Neural cell (in vitro differentiated cells): ENCODE results near the gene NUP107. TPM values are rescaled to one million over a fixed set of nuclear protein-coding genes. Genes with fewer than 3 reads are reported as not detected.

Experiments used
- H2AFZ ChIP-seq: fragments of 200-600, 300-800 bp; sonication (generic), shearing (Covaris generic); 2 replicates; pipeline ENCODE4 v1.6.0; 2014; ENCODE audit warnings: low read depth, mild to moderate bottlenecking, antibody characterized with exemption, low read length, moderate library complexity
- H3F3A ChIP-seq: fragments of 200-600 bp; shearing (Covaris generic); 2 replicates; pipeline ENCODE4 v1.6.1; 2016; ENCODE audit warnings: mild to moderate bottlenecking, moderate library complexity, mixed read lengths, antibody characterized with exemption, low read length; ENCODE audit not compliant: insufficient read depth, poor library complexity, severe bottlenecking
- H3K27ac ChIP-seq: fragments of 200-600, 300-800 bp; sonication (generic), shearing (Covaris generic); 2 replicates; pipeline ENCODE4 v1.5.1; 2014; ENCODE audit warnings: mild to moderate bottlenecking, low read length, moderate library complexity
- H3K27me3 ChIP-seq: fragments of 300-800, 200-600 bp; sonication (generic), shearing (Covaris generic); 2 replicates; pipeline ENCODE4 v1.6.0; 2014; ENCODE audit warnings: mild to moderate bottlenecking, low read depth, low read length, moderate library complexity; ENCODE audit not compliant: insufficient read depth
- H3K36me3 ChIP-seq: fragments of 300-800, 200-600 bp; sonication (generic), shearing (Covaris generic); 2 replicates; pipeline ENCODE4 v1.5.1; 2014; ENCODE audit warnings: mild to moderate bottlenecking, antibody characterized with exemption, low read length, moderate library complexity; ENCODE audit not compliant: insufficient read depth
- H3K4me2 ChIP-seq: fragments of 300-800, 200-600 bp; sonication (generic), shearing (Covaris generic); 2 replicates; pipeline ENCODE4 v1.6.0; 2014; ENCODE audit warnings: mild to moderate bottlenecking, low read length
- H3K4me3 ChIP-seq: fragments of 300-800, 200-600 bp; sonication (generic), shearing (Covaris generic); 2 replicates; pipeline ENCODE4 v1.5.1; 2014; ENCODE audit warnings: mild to moderate bottlenecking, low read length, moderate library complexity
- H3K79me2 ChIP-seq: fragments of 200-600 bp; shearing (Covaris generic); replicated peaks from 2 replicates; pipeline ENCODE4 v1.6.0; 2014; ENCODE audit warnings: mild to moderate bottlenecking, low read length, moderate library complexity; ENCODE audit not compliant: insufficient read depth
- H3K9ac ChIP-seq: fragments of 300-800, 200-600 bp; sonication (generic), shearing (Covaris generic); 2 replicates; pipeline ENCODE4 v1.6.1; 2016; ENCODE audit warnings: mild to moderate bottlenecking, low read length, mixed read lengths
- H3K9me2 ChIP-seq: fragments of 200-600 bp; shearing (Covaris generic); 2 replicates; pipeline ENCODE4 v1.6.1; 2016; ENCODE audit warnings: mild to moderate bottlenecking, low read length, mixed read lengths; ENCODE audit not compliant: insufficient read depth
- H3K9me3 ChIP-seq: fragments of 200-600, 300-800 bp; sonication (generic), shearing (Covaris generic); 2 replicates; pipeline ENCODE4 v1.6.1; 2016; ENCODE audit warnings: mild to moderate bottlenecking, mixed run types, low read length, moderate library complexity, mixed read lengths
- H4K20me1 ChIP-seq: fragments of 200-600 bp; shearing (Covaris generic); 2 replicates; pipeline ENCODE4 v1.6.1; 2016; ENCODE audit warnings: mild to moderate bottlenecking, mixed run types; ENCODE audit not compliant: insufficient read depth
- EP300 ChIP-seq: fragments of 450-650 bp; conservative IDR thresholded peaks from 2 replicates; pipeline ENCODE4 v1.6.1; 2014; ENCODE audit warnings: antibody characterized with exemption, mild to moderate bottlenecking, moderate library complexity; ENCODE audit not compliant: poor library complexity, severe bottlenecking
- MXI1 ChIP-seq: fragments of 450-650 bp; conservative IDR thresholded peaks from 2 replicates; pipeline ENCODE4 v1.6.1; 2014; ENCODE audit warnings: antibody characterized with exemption, mild to moderate bottlenecking; ENCODE audit not compliant: poor library complexity, severe bottlenecking
- POLR2AphosphoS5 ChIP-seq: IDR thresholded peaks from 2 replicates; pipeline ENCODE4 v1.6.1; 2012
- SMC3 ChIP-seq: fragments of 450-650 bp; conservative IDR thresholded peaks from 2 replicates; pipeline ENCODE4 v1.6.1; 2014; ENCODE audit warnings: antibody characterized with exemption, mild to moderate bottlenecking, moderate library complexity; ENCODE audit not compliant: poor library complexity
- TAF1 ChIP-seq: IDR thresholded peaks from 2 replicates; pipeline ENCODE4 v1.6.1; 2012; ENCODE audit warnings: low read depth
- polyA plus RNA-seq: library from polyadenylated mRNA; depleted of rRNA; stranded (reverse); fragments of >200 nt; gene quantifications from 2 replicates; pipeline ENCODE4 v1.2.3, GENCODE V29; 2014
- TF ChIP-seq, protein P1 (sequence below): fragments of 450-650 bp; IDR thresholded peaks from 2 replicates; pipeline ENCODE4 v1.5.1; 2014; ENCODE audit warnings: antibody characterized with exemption, mild to moderate bottlenecking, moderate library complexity; ENCODE audit not compliant: poor library complexity, severe bottlenecking
- TF ChIP-seq, protein P2 (sequence below): IDR thresholded peaks from 2 replicates; pipeline ENCODE4 v1.6.1; 2012; ENCODE audit warnings: borderline replicate concordance

NUP107 gene
- polyA plus RNA-seq, 1 donor from 2014 or later: 64.1 TPM

DNA sequence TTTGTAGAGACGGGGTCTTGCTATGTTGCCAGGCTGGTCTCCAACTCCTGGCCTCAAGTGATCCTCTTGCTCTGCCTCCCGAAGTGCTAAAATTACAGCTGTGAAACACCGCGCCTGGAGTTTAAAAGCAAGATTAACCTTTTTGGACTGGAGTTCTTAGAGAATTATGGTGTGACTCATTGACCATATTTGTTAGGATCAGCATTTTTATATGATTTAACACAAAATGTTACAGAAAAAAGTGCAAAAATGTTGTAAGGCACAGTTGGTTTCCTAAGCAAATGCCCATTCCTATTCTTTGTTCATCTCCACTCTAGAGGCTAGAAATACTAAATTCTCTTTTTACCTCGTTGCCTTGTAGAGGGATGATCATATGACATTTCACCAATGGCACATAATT lies 86.8 kb downstream of the NUP107 start:
- no peaks in the 10 kb centered on the region for H3K9me2 ChIP-seq
- no peak overlapping the region for H2AFZ ChIP-seq
- no peak overlapping the region for H3K9ac ChIP-seq
- no peaks in the 10 kb centered on the region for H4K20me1 ChIP-seq
- H3K79me2 ChIP-seq: no peaks in the 10 kb centered on the region
- TF ChIP-seq, protein P1, sequence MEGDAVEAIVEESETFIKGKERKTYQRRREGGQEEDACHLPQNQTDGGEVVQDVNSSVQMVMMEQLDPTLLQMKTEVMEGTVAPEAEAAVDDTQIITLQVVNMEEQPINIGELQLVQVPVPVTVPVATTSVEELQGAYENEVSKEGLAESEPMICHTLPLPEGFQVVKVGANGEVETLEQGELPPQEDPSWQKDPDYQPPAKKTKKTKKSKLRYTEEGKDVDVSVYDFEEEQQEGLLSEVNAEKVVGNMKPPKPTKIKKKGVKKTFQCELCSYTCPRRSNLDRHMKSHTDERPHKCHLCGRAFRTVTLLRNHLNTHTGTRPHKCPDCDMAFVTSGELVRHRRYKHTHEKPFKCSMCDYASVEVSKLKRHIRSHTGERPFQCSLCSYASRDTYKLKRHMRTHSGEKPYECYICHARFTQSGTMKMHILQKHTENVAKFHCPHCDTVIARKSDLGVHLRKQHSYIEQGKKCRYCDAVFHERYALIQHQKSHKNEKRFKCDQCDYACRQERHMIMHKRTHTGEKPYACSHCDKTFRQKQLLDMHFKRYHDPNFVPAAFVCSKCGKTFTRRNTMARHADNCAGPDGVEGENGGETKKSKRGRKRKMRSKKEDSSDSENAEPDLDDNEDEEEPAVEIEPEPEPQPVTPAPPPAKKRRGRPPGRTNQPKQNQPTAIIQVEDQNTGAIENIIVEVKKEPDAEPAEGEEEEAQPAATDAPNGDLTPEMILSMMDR: no peak
- H3K27ac ChIP-seq: no peak overlapping the region
- no peak overlapping the region for H3K4me2 ChIP-seq
- H3F3A ChIP-seq: no peaks in the 10 kb centered on the region
- H3K4me3 ChIP-seq: no peak overlapping the region
- H3K9me3 ChIP-seq: no peaks in the 10 kb centered on the region
- no peaks in the 10 kb centered on the region for H3K27me3 ChIP-seq
- H3K36me3 ChIP-seq: no peaks in the 10 kb centered on the region

DNA sequence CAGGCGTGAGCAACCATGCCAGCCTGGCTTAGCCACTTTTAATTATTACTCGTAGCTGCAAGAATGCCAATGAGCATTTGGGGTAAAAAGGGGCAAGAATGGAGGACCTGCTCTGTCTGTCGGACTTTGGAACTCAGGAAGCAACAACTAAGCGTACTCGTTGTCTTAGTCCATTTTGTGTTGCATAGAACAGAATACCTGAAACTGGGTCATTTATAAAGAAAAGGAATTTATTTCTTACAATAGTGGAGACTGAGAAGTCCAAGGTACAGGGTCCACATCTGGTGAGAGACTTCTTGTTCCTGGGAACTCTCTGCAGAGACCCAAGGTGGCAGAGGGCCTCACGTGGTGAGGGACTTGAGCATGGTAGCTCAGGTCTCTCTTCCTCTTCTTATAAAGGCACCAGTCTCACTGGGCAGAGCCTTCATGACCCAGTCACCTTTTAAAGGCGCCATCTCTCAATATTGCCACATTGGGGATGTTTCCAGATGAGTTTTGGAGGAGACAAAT lies 88.4 kb downstream of the NUP107 start:
- no peak overlapping the region for H3K27ac ChIP-seq
- H3K36me3 ChIP-seq: no peaks in the 10 kb centered on the region
- TF ChIP-seq, protein P1: no peak
- TF ChIP-seq, protein P2, sequence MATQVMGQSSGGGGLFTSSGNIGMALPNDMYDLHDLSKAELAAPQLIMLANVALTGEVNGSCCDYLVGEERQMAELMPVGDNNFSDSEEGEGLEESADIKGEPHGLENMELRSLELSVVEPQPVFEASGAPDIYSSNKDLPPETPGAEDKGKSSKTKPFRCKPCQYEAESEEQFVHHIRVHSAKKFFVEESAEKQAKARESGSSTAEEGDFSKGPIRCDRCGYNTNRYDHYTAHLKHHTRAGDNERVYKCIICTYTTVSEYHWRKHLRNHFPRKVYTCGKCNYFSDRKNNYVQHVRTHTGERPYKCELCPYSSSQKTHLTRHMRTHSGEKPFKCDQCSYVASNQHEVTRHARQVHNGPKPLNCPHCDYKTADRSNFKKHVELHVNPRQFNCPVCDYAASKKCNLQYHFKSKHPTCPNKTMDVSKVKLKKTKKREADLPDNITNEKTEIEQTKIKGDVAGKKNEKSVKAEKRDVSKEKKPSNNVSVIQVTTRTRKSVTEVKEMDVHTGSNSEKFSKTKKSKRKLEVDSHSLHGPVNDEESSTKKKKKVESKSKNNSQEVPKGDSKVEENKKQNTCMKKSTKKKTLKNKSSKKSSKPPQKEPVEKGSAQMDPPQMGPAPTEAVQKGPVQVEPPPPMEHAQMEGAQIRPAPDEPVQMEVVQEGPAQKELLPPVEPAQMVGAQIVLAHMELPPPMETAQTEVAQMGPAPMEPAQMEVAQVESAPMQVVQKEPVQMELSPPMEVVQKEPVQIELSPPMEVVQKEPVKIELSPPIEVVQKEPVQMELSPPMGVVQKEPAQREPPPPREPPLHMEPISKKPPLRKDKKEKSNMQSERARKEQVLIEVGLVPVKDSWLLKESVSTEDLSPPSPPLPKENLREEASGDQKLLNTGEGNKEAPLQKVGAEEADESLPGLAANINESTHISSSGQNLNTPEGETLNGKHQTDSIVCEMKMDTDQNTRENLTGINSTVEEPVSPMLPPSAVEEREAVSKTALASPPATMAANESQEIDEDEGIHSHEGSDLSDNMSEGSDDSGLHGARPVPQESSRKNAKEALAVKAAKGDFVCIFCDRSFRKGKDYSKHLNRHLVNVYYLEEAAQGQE: no peak
- TF ChIP-seq POLR2AphosphoS5 (no peak), MXI1 (no peak), TAF1 (no peak), EP300 (no peak), SMC3 (no peak)
- no peaks in the 10 kb centered on the region for H4K20me1 ChIP-seq
- H3K9me3 ChIP-seq: no peaks in the 10 kb centered on the region
- H3K27me3 ChIP-seq: no peaks in the 10 kb centered on the region
- no peak overlapping the region for H2AFZ ChIP-seq
- H3K4me3 ChIP-seq: no peak overlapping the region
- H3F3A ChIP-seq: no peaks in the 10 kb centered on the region
- no peak overlapping the region for H3K4me2 ChIP-seq
- H3K79me2 ChIP-seq: no peaks in the 10 kb centered on the region
- no peak overlapping the region for H3K9ac ChIP-seq
- H3K9me2 ChIP-seq: no peaks in the 10 kb centered on the region
